ENCODE data around the gene FBXO47. TPM values are rescaled to one million over a fixed set of nuclear protein-coding genes. Genes with fewer than 3 reads are reported as not detected.

The FBXO47 gene
- total and polyA plus RNA-seq, 4 donors = not detected

GRCh38 chr17:39014795-39015545, 47.8 kb upstream of the FBXO47 start:
- no peaks in the 10 kb centered on the region for H3K36me3 ChIP-seq (ENCODE audit: control insufficient read depth in 4 of 4, insufficient read depth in 4 of 4, low read length in 4 of 4)
- H3K27me3 ChIP-seq (ENCODE audit: control insufficient read depth in 3 of 3, insufficient read depth in 3 of 3, low read length in 2 of 3) = no peaks in the 10 kb centered on the region
- DNase-seq (no peak), ATAC-seq (ENCODE audit: insufficient read depth, low FRiP score) (no peak)
- peak overlapping the region; percentile 35 to 52 for H3K27ac ChIP-seq (ENCODE audit: low read depth in 1 of 2, low read length in 1 of 2)
- TF ChIP-seq CTCF (IDR thresholded peaks at IDR 0.05; ENCODE audit: control extremely low read depth, extremely low read depth) = no peak
- no peaks in the 10 kb centered on the region for H3K4me1 ChIP-seq (ENCODE audit: control insufficient read depth in 5 of 5, insufficient read depth in 5 of 5, low read length in 5 of 5)
- no peak overlapping the region for H3K4me3 ChIP-seq
- H3K9me3 ChIP-seq (ENCODE audit: control insufficient read depth in 4 of 4, insufficient read depth in 3 of 4, low read length in 3 of 4) = no peaks in the 10 kb centered on the region
- H3K9ac ChIP-seq (ENCODE audit: insufficient read depth in 1 of 2, low read length in 2 of 2) = no peak overlapping the region
- 80 to 81% methylated on average over 13 of the region's 13 CpGs for WGBS, 2 donors

- 82 to 93% methylated on average over 4 of the region's 4 CpGs for WGBS, 2 donors
- Histone ChIP-seq H3K4me1 (ENCODE audit: control insufficient read depth in 5 of 5, insufficient read depth in 5 of 5, low read length in 5 of 5) (no peaks in the 10 kb centered on the region), H3K9me3 (ENCODE audit: control insufficient read depth in 4 of 4, insufficient read depth in 3 of 4, low read length in 3 of 4) (no peaks in the 10 kb centered on the region), H3K27ac (ENCODE audit: low read depth in 1 of 2, low read length in 1 of 2) (peak overlapping the region in 1 of 2 donors; percentile 52), H3K27me3 (ENCODE audit: control insufficient read depth in 3 of 3, insufficient read depth in 3 of 3, low read length in 2 of 3) (no peaks in the 10 kb centered on the region), H3K9ac (ENCODE audit: insufficient read depth in 1 of 2, low read length in 2 of 2) (no peak overlapping the region), H3K4me3 (no peak overlapping the region), H3K36me3 (ENCODE audit: control insufficient read depth in 4 of 4, insufficient read depth in 4 of 4, low read length in 4 of 4) (no peaks in the 10 kb centered on the region)
- TF ChIP-seq CTCF (IDR thresholded peaks at IDR 0.05; ENCODE audit: control extremely low read depth, extremely low read depth) = no peak
- ATAC-seq (ENCODE audit: insufficient read depth, low FRiP score) = no peak
- DNase-seq = no peak
Measured at GRCh38 chr17:39014044-39014794, 47.0 kb upstream of the FBXO47 start.

- H3K4me1 ChIP-seq (ENCODE audit: control insufficient read depth in 5 of 5, insufficient read depth in 5 of 5, low read length in 5 of 5) = no peaks in the 10 kb centered on the region
- no peak for DNase-seq
- no peaks in the 10 kb centered on the region for H3K36me3 ChIP-seq (ENCODE audit: control insufficient read depth in 4 of 4, insufficient read depth in 4 of 4, low read length in 4 of 4)
- H3K4me3 ChIP-seq = no peak overlapping the region
- no peaks in the 10 kb centered on the region for H3K9me3 ChIP-seq (ENCODE audit: control insufficient read depth in 4 of 4, insufficient read depth in 3 of 4, low read length in 3 of 4)
- no peak for ATAC-seq (ENCODE audit: insufficient read depth, low FRiP score)
- 91 to 94% methylated on average over 7 of the region's 7 CpGs for WGBS, 2 donors
- no peak for TF ChIP-seq CTCF (IDR thresholded peaks at IDR 0.05; ENCODE audit: control extremely low read depth, extremely low read depth)
- no peaks in the 10 kb centered on the region for H3K27me3 ChIP-seq (ENCODE audit: control insufficient read depth in 3 of 3, insufficient read depth in 3 of 3, low read length in 2 of 3)
- no peak overlapping the region for H3K9ac ChIP-seq (ENCODE audit: insufficient read depth in 1 of 2, low read length in 2 of 2)
- no peak overlapping the region for H3K27ac ChIP-seq (ENCODE audit: low read depth in 1 of 2, low read length in 1 of 2)
Measured at GRCh38 chr17:39012725-39013124, 45.5 kb upstream of the FBXO47 start.
